NCI-H1436 (cell line): ENCODE data around the gene ZNF385B.

Experiments
- DNase-seq: peaks from one replicate; lab custom pipeline; 2025; lab: John Stamatoyannopoulos, UW

The ZNF385B gene

DNA sequence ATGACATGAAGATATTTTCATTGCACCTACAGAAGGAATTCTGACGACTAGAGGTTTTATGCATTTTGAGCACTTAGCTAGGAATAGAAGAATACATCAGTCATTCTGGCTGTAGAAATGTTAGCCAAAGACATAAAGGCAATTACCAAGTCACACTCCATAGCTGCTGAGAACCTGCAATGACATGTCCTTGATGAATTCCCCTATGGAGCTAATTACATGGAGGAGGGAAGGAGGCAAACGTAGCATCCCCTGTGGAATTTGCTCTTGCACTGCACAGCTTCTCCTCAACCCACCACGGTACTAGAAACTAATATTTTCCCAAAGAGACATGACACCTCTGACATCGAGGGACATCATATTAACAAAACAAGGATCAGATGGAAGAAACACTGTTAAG lies 422.8 kb downstream of the ZNF385B start:
- DNase-seq, result no peak

DNA sequence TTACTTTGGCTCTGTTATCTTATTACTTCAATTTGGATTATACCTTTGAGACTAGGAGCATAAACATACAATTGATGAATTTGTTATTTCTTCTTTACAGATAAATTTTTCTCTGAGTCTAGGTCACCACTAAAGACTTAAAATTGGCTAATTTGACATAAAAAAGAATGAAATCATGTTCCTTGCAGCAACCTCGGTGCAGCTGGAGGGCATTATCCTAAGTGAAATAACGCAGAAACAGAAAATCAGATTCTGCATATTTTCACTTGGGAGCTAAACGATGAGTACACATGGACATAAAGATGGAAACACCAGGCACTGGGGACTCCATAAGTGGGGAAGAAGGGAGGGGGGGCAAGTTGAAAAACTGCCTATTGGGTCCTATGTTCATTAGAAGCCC lies 424.0 kb downstream of the ZNF385B start:
- no peak for DNase-seq

DNA sequence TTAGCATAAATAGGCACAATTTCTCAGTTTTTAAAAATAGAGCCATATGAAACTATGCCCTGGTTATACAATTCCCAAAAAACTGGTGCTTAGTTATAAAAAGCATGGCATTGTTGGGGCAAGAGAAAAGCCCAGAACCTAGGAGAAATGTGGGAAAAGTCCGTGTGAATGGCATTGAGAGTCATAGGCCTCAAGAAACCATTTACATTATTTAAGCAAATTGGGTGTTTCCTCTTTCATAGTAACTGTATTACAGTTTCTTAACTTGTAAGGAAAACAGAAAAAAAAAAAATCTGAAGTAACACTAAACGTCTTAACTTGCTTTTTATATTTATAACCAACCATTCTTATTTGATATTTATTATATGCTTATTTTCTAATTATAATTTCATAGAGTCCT lies 425.8 kb downstream of the ZNF385B start:
- no peak for DNase-seq

DNA sequence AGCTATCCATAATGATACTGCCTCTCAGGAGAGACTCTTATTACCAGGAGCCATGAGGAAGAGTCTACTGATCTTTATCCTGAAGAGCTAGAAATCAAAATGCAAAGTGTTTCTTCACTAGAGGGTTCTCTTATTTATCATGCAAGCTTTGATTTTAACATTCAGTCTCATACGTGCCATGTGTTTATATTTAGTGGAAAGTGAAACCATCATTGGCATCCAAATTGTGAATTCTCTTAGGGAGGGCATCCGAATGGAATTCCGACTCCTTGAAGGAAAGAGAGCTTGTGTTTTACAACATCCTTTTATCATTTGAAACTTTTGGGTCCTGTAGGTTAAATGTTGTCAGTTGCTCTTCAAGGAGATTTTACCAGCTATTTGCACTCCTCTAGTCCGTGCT lies 426.4 kb downstream of the ZNF385B start:
- no peak for DNase-seq

DNA sequence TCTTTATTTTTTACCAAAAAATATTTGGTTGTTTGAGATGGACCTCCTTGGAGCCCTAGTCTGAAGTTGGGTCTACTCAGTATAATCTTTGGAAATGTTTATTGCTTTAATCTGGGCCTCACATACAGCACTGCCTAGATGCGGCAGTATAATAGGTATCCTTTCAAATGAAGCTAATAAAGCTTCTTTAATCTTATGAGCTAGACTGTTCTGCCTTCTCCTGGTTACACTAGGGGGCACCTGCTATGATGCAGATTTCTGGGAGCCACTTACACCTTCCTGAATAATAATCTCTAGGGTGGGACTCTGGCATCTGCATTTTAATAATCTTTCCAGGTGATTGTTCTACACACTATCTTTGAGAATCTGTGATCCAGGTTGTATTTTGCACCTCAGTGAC lies 427.1 kb downstream of the ZNF385B start:
- DNase-seq, result no peak

DNA sequence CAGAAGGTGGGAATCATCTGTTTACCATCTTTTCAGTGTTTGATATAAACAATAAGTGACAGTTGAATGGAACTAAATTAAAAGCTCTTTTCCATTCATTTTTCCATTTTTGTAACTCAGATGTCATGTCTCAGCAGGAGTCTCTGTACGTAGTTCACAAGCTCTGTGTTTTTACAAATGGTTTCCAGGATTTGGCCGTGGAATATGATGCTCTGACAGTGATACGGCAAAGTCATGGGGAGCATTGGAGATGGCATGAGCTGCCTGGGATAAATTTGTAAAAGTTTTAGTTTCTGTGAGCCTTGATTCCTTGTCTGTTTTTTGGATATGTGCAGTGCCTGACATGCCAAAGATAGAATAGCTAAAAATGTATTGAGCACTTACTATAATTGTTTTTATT lies 428.7 kb downstream of the ZNF385B start:
- DNase-seq, result no peak

DNA sequence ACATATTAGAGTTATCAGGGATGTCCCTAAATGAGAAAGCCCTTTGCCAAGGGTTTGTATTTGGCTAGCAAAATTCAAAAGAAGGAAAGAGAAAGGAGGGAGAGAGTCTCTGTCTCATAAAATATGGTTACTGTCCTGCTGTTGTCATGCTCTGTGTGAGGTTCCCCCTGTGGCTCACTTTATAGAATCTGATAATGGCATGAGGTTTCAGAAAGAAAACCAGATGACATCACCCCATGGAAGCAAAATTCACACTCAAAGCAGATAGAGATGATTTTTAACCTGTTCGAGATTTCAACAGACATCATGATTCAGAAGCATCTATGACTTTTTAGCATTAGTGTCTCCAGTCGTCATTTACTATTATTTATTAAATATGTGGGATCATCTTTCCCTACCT lies 431.8 kb downstream of the ZNF385B start:
- DNase-seq, result no peak

DNA sequence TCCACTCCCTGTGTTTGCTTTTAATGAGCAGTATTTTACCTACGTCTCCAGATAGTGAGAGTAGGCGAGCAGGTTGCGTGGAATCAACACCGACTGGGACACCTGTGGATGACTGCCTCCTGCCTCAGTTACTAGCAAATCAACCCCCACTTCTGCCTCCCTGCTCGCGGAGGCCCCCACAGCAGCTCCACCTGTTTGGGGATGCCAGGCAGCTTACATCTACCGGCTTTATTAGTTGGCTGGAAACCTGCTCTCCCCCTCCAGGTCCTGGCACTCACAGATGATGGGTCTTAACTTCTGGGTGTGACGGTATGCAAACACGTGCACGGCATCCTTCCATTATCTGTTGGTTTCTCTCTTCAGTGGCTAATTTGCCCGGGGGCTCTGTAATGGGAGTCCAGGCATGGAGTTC lies 432.3 kb downstream of the ZNF385B start:
- DNase-seq, result no peak

DNA sequence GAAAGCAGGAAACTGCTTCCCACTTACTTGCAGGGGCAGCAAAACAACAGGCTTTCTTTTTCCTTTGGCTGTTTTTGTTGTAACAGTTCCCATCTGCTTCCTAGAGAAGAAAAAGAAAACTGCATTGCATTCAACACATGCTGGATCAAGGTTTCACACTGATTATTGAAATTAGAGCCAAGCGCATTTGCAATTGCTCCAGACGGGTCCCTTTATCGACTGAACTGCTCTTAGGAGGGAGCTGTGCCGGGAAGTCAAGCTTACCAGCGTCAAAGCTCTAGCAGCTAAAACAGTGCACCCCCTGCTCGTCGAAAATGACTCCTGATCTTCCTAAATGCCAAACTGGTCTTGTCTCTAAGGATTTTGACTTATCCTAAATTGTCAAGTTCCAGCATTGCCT lies 432.8 kb downstream of the ZNF385B start:
- DNase-seq, result no peak

DNA sequence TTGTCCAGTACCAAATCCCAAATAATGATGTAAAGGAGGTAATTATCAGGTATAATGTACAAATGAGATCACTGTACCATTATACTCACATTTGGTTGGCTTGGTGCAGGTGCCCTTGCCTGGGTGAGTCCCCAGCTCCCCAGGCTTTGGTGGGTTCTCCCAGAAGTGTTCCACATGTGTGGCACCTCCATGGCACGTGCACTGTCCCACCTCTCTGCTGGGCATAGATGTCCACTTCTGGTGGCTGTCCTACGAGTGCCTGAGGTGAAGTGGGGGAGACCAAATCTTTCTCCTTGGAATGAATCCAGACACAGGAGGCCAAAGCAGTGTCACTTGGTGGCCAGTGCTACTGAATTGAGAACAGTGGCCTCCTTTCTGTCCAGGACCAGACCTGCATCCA lies 434.3 kb downstream of the ZNF385B start:
- DNase-seq, result no peak

DNA sequence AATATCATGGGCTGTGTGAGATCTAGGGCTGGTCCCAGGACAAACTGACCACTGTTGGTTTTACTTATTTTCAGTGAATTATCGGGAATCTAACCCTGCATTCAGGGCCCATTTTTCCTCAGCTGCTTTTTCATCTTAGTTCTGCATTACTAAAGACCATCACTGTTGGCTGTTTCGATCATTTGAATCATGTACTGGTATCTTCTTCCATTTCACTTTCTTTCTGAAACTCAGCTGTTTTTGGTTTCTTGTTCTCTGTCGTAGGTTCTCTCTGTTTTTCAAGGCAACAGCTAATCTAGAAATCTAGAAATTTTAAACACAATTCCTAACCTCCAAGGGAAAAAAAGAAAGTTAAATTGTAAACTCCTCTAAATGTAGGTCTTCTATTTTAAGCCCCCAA lies 436.8 kb downstream of the ZNF385B start:
- no peak for DNase-seq

DNA sequence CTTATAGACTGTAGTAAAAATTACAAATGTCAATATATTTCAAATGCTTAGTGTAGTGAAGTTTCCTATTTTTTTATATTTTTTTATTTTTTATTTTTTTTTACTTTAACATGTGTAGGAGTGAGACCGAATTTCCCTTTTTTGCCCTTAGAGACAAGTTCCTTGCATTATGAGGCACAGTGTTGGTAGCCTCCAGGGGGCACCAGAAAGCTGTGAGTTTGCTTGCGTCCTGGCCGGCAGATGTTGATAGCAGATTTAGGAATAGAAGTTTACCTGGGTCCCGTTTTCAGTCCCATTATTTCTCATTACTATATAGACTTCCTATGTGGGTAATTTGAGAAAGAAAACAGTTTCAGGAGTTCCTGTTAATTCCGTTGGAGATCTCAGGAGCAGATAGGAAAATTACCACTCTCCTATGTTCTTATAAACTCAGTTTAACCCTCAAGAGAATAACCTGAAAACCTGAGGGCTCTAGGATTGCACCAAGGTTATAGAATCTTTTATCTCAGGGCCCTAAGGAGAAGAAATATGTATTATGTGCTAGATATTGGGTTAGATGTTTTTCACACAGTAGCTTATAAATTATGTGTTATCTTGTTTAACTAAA lies 439.3 kb downstream of the ZNF385B start:
- peak; percentile 63 for DNase-seq

DNA sequence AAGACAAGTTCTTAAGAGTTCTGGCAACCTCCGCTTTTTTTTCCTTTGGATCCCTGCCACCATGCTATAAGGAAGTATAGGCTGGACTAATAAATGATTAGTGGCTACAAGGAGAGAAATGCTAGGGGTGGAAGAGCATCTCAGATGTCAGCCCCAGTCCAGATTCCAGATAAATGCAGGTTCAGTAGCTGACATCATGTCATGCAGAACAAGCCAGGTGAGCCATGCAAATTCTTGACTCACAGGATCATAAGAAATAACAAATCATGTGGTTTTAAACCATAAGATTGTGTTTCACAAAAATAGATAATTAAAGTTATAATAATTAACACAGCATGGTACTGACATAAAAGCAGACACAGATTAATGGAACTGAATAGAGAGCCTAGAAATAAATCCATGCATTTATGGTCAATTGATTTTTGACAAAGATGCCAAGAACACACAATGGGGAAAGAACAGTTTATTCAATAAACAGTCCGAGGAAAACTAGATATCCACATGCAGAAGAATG lies 443.9 kb downstream of the ZNF385B start:
- no peak for DNase-seq

DNA sequence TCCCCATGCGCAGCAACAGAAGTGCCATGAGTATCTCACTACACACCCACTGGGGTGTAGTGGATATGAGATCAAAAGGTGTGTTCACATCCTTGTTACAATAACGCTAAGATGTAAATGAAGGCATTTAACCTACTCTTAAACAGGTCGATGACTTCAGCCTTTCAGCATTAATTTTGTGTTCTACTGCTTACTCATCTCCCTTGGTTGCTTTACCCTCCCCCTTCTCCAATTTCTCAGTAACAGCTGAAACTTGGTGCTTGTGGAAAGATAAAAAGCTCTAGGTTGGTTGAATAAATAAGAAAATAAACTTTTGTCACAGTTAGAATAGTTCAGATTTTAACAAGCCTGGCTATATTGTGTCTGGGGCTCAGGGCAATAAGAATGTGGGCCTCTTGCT lies 449.3 kb downstream of the ZNF385B start:
- no peak for DNase-seq

DNA sequence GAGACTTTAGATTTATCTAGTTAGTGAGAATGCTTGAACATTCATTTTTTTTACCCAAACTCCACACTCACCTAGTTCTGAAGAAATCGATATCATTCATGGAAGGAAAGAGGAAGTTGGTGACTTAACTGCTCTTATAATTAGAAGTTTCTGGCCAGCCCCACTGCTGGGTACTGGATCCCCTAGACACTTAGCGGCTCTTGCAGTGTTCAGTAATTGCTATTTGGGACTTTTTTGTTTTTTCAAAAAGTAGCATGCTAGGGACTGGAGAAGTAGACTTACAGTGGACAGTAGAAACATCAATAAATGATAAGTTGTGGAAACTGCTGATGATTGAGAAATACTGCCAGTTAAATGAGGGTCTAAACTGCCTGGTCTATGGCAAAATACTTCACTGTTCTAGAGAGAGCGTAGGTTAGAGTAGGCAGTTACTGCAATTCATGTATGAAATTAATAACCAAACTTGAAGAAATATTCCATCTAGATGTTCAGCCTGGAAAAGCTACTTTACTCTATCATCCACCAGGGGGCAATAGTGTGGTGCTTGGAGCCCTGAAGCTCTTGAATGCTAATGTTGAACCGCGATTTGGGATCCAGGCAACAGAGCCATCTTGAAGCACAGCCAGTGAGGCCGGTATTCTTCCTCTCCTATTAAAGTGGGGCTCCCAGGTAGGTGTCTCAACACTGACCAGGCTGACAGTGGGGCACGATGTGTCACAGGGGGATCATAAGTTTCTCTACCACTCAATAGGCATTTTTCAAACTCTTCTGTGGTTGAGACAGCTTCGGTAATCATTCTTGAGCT lies 450.7 kb downstream of the ZNF385B start:
- DNase-seq, result peak; percentile 53

DNA sequence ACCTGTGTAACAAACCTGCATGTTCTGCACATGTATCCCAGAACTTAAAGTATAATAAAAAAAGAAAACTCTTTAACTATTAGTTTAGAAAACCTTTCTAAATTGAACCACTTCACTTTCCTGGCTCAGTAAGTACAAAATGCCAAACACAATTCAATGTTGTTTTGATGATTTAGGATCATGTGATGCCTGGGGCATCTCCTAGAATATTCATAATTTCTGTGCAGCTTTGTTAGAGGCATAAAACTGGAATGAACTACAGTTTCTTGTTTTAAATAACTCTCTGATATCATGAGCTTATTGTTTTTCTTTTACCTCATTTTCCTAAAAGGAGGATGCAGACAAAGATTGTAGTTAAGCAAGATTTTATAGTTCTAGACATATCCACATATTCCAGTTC lies 457.8 kb downstream of the ZNF385B start:
- DNase-seq, result no peak

DNA sequence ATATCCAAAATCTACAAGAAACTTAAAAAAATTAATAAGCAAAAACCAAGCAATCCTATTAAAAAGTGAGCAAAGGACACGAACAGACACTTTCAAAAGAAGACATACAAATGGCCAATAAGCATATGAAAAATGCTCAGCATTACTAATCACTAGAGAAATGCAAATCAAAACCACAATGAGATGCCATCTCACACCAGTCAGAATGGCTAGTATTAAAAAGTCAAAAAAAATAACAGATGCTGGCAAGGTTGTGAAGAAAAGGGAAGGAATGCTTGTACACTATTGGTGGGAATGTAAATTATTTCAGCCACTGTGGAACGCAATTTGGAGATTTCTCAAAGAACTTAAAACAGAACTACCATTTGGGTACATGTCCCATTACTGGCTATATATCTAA lies 467.9 kb downstream of the ZNF385B start:
- DNase-seq, result no peak
